ENCODE results near the gene RAB40C. TPM values are rescaled to one million over a fixed set of nuclear protein-coding genes. Genes with fewer than 3 reads are reported as not detected.
A peak's percentile ranks its signal among the peaks of the same experiment; 100 is the strongest.

The RAB40C gene
- total RNA-seq, 3 donors from 2014 or later = 31.2 to 51.0 (median 40.1) TPM

- DNase-seq (peak; percentile 58 to 74 (median 70)), ATAC-seq (peak; percentile 61)
- no peak for TF ChIP-seq CTCF (IDR thresholded peaks at IDR 0.05)
- intact Hi-C loops (cut with DNase I, micrococcal nuclease) = no loop called here
- Histone ChIP-seq H3K36me3 (ENCODE audit: low read depth) (no peaks in the 10 kb centered on the region), H3K4me3 (no peak overlapping the region), H3K4me1 (ENCODE audit: low read depth) (peaks cover 33% of the 10 kb centered on the region), H3K9me3 (no peaks in the 10 kb centered on the region)
Measured at GRCh38 chr16:568401-569258, 21.2 kb upstream of the RAB40C start.

GRCh38 chr16:569445-570254 lies 20.2 kb upstream of the RAB40C start, which contains the start of gene PIGQ:
Gene PIGQ (plus strand): TSS chr16:569968. CDS start chr16:574075, 4,107 bp downstream.
- DNase-seq = peak; percentile 58 to 79 (median 78)
- peaks cover 33% of the 10 kb centered on the region for H3K4me1 ChIP-seq (ENCODE audit: low read depth)
- H3K9me3 ChIP-seq = no peaks in the 10 kb centered on the region
- intact Hi-C loops (cut with DNase I, micrococcal nuclease) = loop anchor here (10.0 kb wide), 1 partner anchor 95 kb away; the partner anchor contains the start of gene RHOT2 (in 2 of the 2)
- no peaks in the 10 kb centered on the region for H3K36me3 ChIP-seq (ENCODE audit: low read depth)
- no peak for TF ChIP-seq CTCF (IDR thresholded peaks at IDR 0.05)
- peak within 1 kb of the TSS; percentile 90 for H3K4me3 ChIP-seq
- ATAC-seq = peak; percentile 72

GRCh38 chr16:572865-573650 lies 16.8 kb upstream of the RAB40C start:
- no peak for ATAC-seq
- no peak for TF ChIP-seq CTCF (IDR thresholded peaks at IDR 0.05)
- intact Hi-C loops (cut with DNase I, micrococcal nuclease) = loop anchor here (10.0 kb wide), 1 partner anchor 92 kb away; the partner anchor contains the start of gene RHOT2 (in 2 of the 2)

GRCh38 chr16:574021-574760 lies 15.7 kb upstream of the RAB40C start:
- H3K36me3 ChIP-seq (ENCODE audit: low read depth) = no peaks in the 10 kb centered on the region
- no peak for TF ChIP-seq CTCF (IDR thresholded peaks at IDR 0.05)
- DNase-seq = no peak
- no peak for ATAC-seq
- no peaks in the 10 kb centered on the region for H3K9me3 ChIP-seq
- intact Hi-C loops (cut with DNase I, micrococcal nuclease) = loop anchor here (10.0 kb wide), 1 partner anchor 91 kb away; the partner anchor contains the start of gene RHOT2 (in 2 of the 2)
- no peak overlapping the region for H3K4me3 ChIP-seq
- H3K4me1 ChIP-seq (ENCODE audit: low read depth) = peaks cover 6% of the 10 kb centered on the region

More at GRCh38 chr16:572865-573650, 16.8 kb upstream of the RAB40C start:
- no peak for DNase-seq
- Histone ChIP-seq H3K4me1 (ENCODE audit: low read depth) (peaks cover 17% of the 10 kb centered on the region), H3K4me3 (no peak overlapping the region), H3K36me3 (ENCODE audit: low read depth) (no peaks in the 10 kb centered on the region), H3K9me3 (no peaks in the 10 kb centered on the region)
